Subcutaneous abdominal adipose tissue (tissue), 5 donors: ENCODE measurements around the gene EFL1.
"Not testable (repeated sequence)": the region's sequence is repeated elsewhere in the genome, so short reads cannot be mapped to it uniquely, and the experiment has no call there.

Source experiments
- H3K27ac ChIP-seq: one replicate; pipeline ENCODE4 v1.7.0; 2013; ENCODE audit warnings: low read depth, mild to moderate bottlenecking, inconsistent platforms, low read length, moderate library complexity
- H3K27me3 ChIP-seq, 5 donors: one replicate each; pipeline ENCODE4 v1.7.0; 2013; ENCODE audit warnings: low read length in 5 of 5, inconsistent platforms in 1 of 5; ENCODE audit not compliant: control insufficient read depth in 5 of 5, insufficient read depth in 4 of 5
- H3K36me3 ChIP-seq, 5 donors: one replicate each; pipeline ENCODE4 v1.7.0; 2013; ENCODE audit warnings: low read length in 5 of 5; ENCODE audit not compliant: control insufficient read depth in 5 of 5, insufficient read depth in 5 of 5
- H3K4me1 ChIP-seq, 5 donors: one replicate each; pipeline ENCODE4 v1.7.0; 2013; ENCODE audit warnings: low read length in 5 of 5, mild to moderate bottlenecking in 3 of 5, moderate library complexity in 1 of 5; ENCODE audit not compliant: control insufficient read depth in 5 of 5, insufficient read depth in 5 of 5
- H3K4me3 ChIP-seq, 5 donors: one replicate each; pipeline ENCODE4 v1.7.0; 2013; ENCODE audit warnings: low read length in 5 of 5, low read depth in 1 of 5
- H3K9ac ChIP-seq, 5 donors: one replicate each; pipeline ENCODE4 v1.7.0; 2013; ENCODE audit warnings: low read length in 5 of 5, mild to moderate bottlenecking in 4 of 5, moderate library complexity in 3 of 5
- H3K9me3 ChIP-seq, 5 donors: one replicate each; pipeline ENCODE4 v1.7.0; 2013; ENCODE audit warnings: low read length in 5 of 5; ENCODE audit not compliant: control insufficient read depth in 5 of 5
- donor health status: healthy.
- donor health status: healthy.
- donor health status: healthy.
- donor health status: healthy.
- donor health status: healthy.

Gene EFL1

DNA sequence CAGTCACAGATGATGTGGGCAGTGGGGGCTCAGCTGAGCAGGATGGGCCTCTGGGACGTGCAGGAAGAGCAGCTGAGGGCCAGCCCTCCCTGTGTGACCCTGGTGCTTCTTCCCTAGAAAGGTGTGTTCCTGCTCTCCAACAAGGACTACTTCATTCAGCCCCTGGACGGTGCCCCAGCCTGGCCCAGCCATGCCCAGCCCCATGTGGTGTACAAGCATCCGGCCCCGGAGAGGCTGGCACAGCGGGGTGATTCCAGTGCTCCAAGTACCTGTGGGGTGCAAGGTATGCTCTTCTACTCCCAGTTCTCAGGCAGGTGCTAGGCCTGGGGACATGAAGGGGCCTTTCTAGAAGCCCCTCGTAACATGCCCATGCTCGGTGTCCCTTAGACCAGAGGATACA lies 38.3 kb upstream of the EFL1 start:
- H3K9ac ChIP-seq = no peak overlapping the region
- no peak overlapping the region for H3K27ac ChIP-seq
- H3K27me3 ChIP-seq = peaks cover 0 to 16% (median 4%) of the 10 kb centered on the region in 5 donors
- no peaks in the 10 kb centered on the region for H3K9me3 ChIP-seq
- H3K4me3 ChIP-seq = no peak overlapping the region
- H3K36me3 ChIP-seq = no peaks in the 10 kb centered on the region
- H3K4me1 ChIP-seq = no peaks in the 10 kb centered on the region

DNA sequence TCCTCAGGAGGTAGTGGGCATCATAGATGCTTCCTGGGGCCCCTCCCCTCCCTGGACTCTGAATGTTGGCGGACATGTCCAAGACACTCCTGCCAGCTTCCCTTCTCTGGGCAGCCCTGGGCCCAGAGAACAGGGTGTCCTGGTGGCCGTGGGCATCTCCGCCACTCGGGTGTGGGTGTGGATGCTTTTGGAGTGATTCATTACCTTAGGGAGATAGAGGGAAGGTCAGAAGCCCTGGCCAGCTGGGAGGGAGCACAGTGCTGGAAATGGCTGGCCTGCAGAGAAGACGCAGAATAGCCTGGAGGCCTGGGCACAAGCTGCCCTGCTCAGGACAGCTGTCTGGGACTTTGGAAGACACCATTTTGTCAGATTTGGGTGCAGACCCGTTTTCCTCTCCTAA lies 37.8 kb upstream of the EFL1 start:
- H3K36me3 ChIP-seq, H3K27ac ChIP-seq, H3K9me3 ChIP-seq, H3K4me3 ChIP-seq, H3K9ac ChIP-seq, H3K4me1 ChIP-seq: not testable (repeated sequence)
- H3K27me3 ChIP-seq = peaks cover 0 to 16% (median 4%) of the 10 kb centered on the region in 5 donors

GRCh38 chr15:82299511-82299914 lies 37.0 kb upstream of the EFL1 start:
- H3K9ac ChIP-seq, H3K4me3 ChIP-seq, H3K4me1 ChIP-seq, H3K36me3 ChIP-seq, H3K9me3 ChIP-seq, H3K27ac ChIP-seq: not testable (repeated sequence)
- peaks cover 0 to 16% (median 4%) of the 10 kb centered on the region in 5 donors for H3K27me3 ChIP-seq

DNA sequence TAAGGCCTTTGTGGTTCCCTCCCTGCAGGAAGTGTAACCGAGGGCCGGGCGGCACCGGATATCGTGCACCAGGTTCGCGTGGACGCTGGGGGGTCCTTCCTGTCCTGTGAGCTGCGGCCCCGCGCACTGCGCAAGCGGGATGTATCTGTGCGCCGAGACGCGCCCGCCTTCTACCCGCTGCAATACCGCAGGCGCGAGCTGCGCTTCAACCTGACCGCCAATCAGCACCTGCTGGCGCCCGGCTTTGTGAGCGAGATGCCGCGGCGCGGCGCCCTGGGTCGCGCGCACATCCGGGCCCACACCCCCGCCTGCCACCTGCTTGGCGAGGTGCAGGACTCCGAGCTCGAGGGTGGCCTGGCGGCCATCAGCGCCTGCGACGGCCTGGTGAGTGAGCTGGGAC lies 36.0 kb upstream of the EFL1 start:
- H3K27ac ChIP-seq = no peak overlapping the region
- H3K4me3 ChIP-seq = no peak overlapping the region
- H3K27me3 ChIP-seq = peaks cover 0 to 16% (median 4%) of the 10 kb centered on the region in 5 donors
- H3K9ac ChIP-seq = no peak overlapping the region
- no peaks in the 10 kb centered on the region for H3K9me3 ChIP-seq
- H3K36me3 ChIP-seq = no peaks in the 10 kb centered on the region
- H3K4me1 ChIP-seq = no peaks in the 10 kb centered on the region

GRCh38 chr15:82298032-82298431 lies 35.5 kb upstream of the EFL1 start:
- Histone ChIP-seq H3K36me3 (no peaks in the 10 kb centered on the region), H3K27me3 (peaks cover 0 to 16% (median 4%) of the 10 kb centered on the region in 5 donors), H3K4me3 (no peak overlapping the region), H3K27ac (no peak overlapping the region), H3K9me3 (no peaks in the 10 kb centered on the region), H3K9ac (no peak overlapping the region), H3K4me1 (no peaks in the 10 kb centered on the region)

- no peaks in the 10 kb centered on the region for H3K4me1 ChIP-seq
- H3K27ac ChIP-seq = no peak overlapping the region
- H3K36me3 ChIP-seq = no peaks in the 10 kb centered on the region
- H3K9me3 ChIP-seq = no peaks in the 10 kb centered on the region
- peaks cover 0 to 16% (median 4%) of the 10 kb centered on the region in 5 donors for H3K27me3 ChIP-seq
- H3K9ac ChIP-seq = no peak overlapping the region
- H3K4me3 ChIP-seq = no peak overlapping the region
Observed at GRCh38 chr15:82297546-82297945, 35.0 kb upstream of the EFL1 start.

DNA sequence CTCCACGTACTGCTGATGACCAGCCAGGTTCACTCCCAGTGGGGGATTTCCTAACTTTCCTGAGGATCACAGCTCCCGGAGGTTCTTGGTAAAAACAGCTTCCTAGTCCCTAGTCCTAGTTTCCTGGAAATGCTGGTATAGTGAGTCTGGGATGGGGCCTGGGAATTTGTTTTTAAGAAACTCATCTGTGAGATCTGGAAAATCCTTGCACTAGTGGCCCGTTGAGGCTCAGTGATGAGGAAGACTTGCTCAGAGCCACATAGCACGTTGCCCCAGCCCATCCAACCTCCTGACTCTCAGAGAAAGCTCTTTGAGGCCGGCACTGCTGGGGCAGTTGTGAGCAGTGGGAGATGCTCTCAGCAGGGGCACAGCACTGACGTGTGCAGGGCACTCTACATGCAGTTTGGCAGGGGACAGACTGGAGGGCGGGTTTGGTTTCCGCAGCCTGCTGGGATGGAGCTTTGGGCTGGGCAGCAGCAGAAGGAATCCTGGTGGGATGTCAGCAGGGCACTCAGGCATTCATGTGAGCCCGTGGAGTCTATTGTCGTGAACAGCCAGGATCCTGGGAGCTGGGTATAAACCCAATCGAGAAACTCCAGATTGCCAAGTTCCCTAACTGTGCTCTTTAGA lies 31.6 kb upstream of the EFL1 start:
- Histone ChIP-seq H3K4me1 (no peaks in the 10 kb centered on the region), H3K4me3 (no peak overlapping the region)

DNA sequence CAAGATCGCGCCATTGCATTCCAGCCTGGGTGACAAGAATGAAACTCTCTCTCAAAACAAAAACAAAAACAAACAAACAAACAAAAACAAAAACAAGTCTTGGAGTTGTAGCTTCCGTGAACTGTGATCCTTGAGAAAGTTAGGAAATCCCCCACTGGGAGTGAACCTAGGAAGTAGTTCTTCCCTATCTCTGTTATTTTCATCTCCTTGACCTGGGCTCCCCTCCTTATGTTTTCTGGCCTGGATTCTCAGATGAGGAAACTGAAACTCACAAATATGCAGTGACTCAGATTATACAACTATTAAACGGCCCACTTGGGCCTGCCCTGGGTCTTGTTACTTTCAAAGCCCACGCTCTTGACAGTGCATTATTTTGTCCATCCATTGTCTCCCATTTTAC lies 29.7 kb upstream of the EFL1 start:
- Histone ChIP-seq H3K9ac (no peak overlapping the region), H3K27me3 (peaks cover 0 to 3% (median 0%) of the 10 kb centered on the region in 5 donors), H3K9me3 (peaks cover 0 to 5% (median 0%) of the 10 kb centered on the region in 5 donors), H3K27ac (no peak overlapping the region), H3K4me3 (no peak overlapping the region), H3K36me3 (no peaks in the 10 kb centered on the region), H3K4me1 (no peaks in the 10 kb centered on the region)

More for the DNA sequence above, 31.6 kb upstream of the EFL1 start:
- no peak overlapping the region for H3K9ac ChIP-seq
- H3K27me3 ChIP-seq = peaks cover 0 to 11% (median 4%) of the 10 kb centered on the region in 5 donors
- no peaks in the 10 kb centered on the region for H3K36me3 ChIP-seq
- H3K27ac ChIP-seq = no peak overlapping the region
- H3K9me3 ChIP-seq = peaks cover 0 to 3% (median 0%) of the 10 kb centered on the region in 5 donors

DNA sequence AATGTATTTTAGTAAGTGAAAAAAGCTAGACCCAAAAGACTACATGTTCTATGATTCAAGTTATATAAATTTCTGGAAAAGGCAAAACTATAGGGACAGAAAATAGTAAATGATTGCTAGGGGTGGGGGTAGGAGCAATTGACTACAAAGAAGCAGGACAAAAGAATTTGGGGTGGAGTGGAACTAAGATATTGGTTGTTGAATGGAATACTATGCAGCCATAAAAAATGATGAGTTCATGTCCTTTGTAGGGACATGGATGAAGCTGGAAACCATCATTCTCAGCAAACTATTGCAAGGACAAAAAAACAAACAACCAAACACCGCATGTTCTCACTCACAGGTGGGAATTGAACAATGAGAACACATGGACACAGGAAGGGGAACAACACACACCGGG lies 25.7 kb upstream of the EFL1 start:
- not testable (repeated sequence) for H3K9me3 ChIP-seq, H3K9ac ChIP-seq, H3K27ac ChIP-seq, H3K4me1 ChIP-seq, H3K27me3 ChIP-seq, H3K4me3 ChIP-seq, H3K36me3 ChIP-seq

DNA sequence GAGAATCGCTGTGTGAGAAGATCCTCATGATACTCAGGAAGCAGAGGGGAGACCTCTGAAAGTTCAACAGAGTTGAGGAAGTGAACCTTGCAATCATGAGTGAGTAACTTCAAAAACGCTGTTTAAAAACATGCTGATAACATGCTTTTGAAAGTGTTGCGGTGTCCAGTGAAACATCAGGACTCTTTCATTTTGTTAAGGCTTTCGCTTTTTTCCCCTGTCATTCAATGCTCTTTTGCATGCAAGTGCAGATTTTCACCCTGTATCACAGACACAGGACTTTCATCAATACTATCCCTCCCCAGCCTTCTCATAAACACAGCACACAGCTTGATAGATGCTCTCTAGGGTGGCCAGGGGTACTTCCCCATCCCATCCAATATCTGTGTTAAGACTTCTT lies 23.9 kb upstream of the EFL1 start:
- not testable (repeated sequence) for H3K4me3 ChIP-seq, H3K36me3 ChIP-seq, H3K4me1 ChIP-seq, H3K27ac ChIP-seq, H3K9me3 ChIP-seq, H3K27me3 ChIP-seq, H3K9ac ChIP-seq

GRCh38 chr15:82284381-82284780 lies 21.8 kb upstream of the EFL1 start:
- H3K4me1 ChIP-seq, H3K27ac ChIP-seq, H3K36me3 ChIP-seq, H3K4me3 ChIP-seq, H3K9ac ChIP-seq, H3K27me3 ChIP-seq, H3K9me3 ChIP-seq: not testable (repeated sequence)
